Fibroblast of lung (primary cell): ENCODE data around the gene AGAP2. TPM values are rescaled to one million over a fixed set of nuclear protein-coding genes. Genes with fewer than 3 reads are reported as not detected.

Source experiments
- DNase-seq, 2 donors: peaks; one replicate each; pipeline versions ENCODE4 v3.0.0 to v3.0.0-alpha.2; 2010; ENCODE audit warnings: low read depth in 2 of 2
- H2AFZ ChIP-seq: 2 replicates; pipeline ENCODE4 v1.5.1; 2012; ENCODE audit warnings: low read length, control low read depth, inconsistent platforms
- H3K27ac ChIP-seq: 2 replicates; pipeline ENCODE4 v1.5.1; 2011; ENCODE audit warnings: low read length, control low read depth; ENCODE audit not compliant: insufficient read depth
- H3K27me3 ChIP-seq: 2 replicates; pipeline ENCODE4 v1.5.1; 2011; ENCODE audit warnings: mild to moderate bottlenecking, low read length; ENCODE audit not compliant: control insufficient read depth, insufficient read depth
- H3K36me3 ChIP-seq: 2 replicates; pipeline ENCODE4 v1.5.1; 2011; ENCODE audit warnings: low read length; ENCODE audit not compliant: control insufficient read depth, insufficient read depth
- H3K4me1 ChIP-seq: 2 replicates; pipeline ENCODE4 v1.5.1; 2011; ENCODE audit warnings: low read length; ENCODE audit not compliant: control insufficient read depth, insufficient read depth; ENCODE audit errors: extremely low read depth
- H3K4me2 ChIP-seq: 2 replicates; pipeline ENCODE4 v1.5.1; 2011; ENCODE audit warnings: low read length, control low read depth; ENCODE audit not compliant: insufficient read depth; ENCODE audit errors: extremely low read depth
- H3K4me3 ChIP-seq, 4 experiments: fragments of 200-600 bp in 1 of 4; sonication (generic) in 1 of 4; replicated peaks in 1 of 4; 2 replicates each; pipeline ENCODE4 v1.5.1; 2011 to 2016; ENCODE audit warnings: low read length in 4 of 4, low read depth in 3 of 4, mild to moderate bottlenecking in 3 of 4, control low read depth in 2 of 4, inconsistent platforms in 1 of 4, mixed read lengths in 1 of 4; ENCODE audit not compliant: insufficient read depth in 1 of 4; ENCODE audit errors: control extremely low read depth in 1 of 4
- H3K79me2 ChIP-seq: 2 replicates; pipeline ENCODE4 v1.5.1; 2012; ENCODE audit warnings: mild to moderate bottlenecking, low read length, inconsistent platforms; ENCODE audit not compliant: control insufficient read depth, insufficient read depth
- H3K9ac ChIP-seq: 2 replicates; pipeline ENCODE4 v1.5.1; 2011; ENCODE audit warnings: mild to moderate bottlenecking, low read length, control low read depth; ENCODE audit not compliant: insufficient read depth
- H3K9me3 ChIP-seq: 2 replicates; pipeline ENCODE4 v1.5.1; 2012; ENCODE audit warnings: low read depth, low read length; ENCODE audit not compliant: control insufficient read depth, insufficient read depth
- H4K20me1 ChIP-seq: 2 replicates; pipeline ENCODE4 v1.5.1; 2011; ENCODE audit warnings: low read length; ENCODE audit not compliant: control insufficient read depth, insufficient read depth; ENCODE audit errors: extremely low read depth
- EZH2 ChIP-seq: IDR thresholded peaks from 2 replicates; pipeline ENCODE4 v1.5.1; 2012; ENCODE audit warnings: low read length, control low read depth, mild to moderate bottlenecking; ENCODE audit errors: missing control alignments
- polyA plus RNA-seq, 2 donors: library from polyadenylated mRNA; depleted of rRNA in 1 of 2; stranded (reverse) in 1 of 2; unstranded in 1 of 2; fragments of >200 nt; gene quantifications; 2 replicates each; pipeline ENCODE4 v1.2.1, GENCODE V29; 2011 to 2012; ENCODE audit warnings: missing spikeins in 1 of 2
- total RNA-seq: library from RNA; depleted of rRNA; stranded (reverse); fragments of >200 nt; gene quantifications from 2 replicates; pipeline ENCODE4 v1.2.1, GENCODE V29; 2014
- TF ChIP-seq, protein P1 (sequence below), 2 donors: IDR thresholded peaks in 1 of 2; conservative IDR thresholded peaks in 1 of 2; 1 replicate in 1 of 2; 2 replicates in 1 of 2; pipeline ENCODE4 v1.5.1; 2011 to 2012; ENCODE audit warnings: low read length in 2 of 2, control low read depth in 1 of 2, inconsistent platforms in 1 of 2, low read depth in 1 of 2, mild to moderate bottlenecking in 1 of 2

Gene AGAP2
- total and polyA plus RNA-seq, 2 donors (not counting 1 experiment from before 2014, with no cell fraction given) = 0.05 to 0.17 TPM

- Histone ChIP-seq H3K4me2 (no peak overlapping the region), H3K27me3 (no peaks in the 10 kb centered on the region), H3K27ac (no peak overlapping the region), H3K9ac (no peak overlapping the region), H4K20me1 (no peaks in the 10 kb centered on the region), H3K4me1 (no peaks in the 10 kb centered on the region), H3K4me3 (no peak overlapping the region), H3K79me2 (no peaks in the 10 kb centered on the region), H3K9me3 (no peaks in the 10 kb centered on the region), H2AFZ (no peak overlapping the region), H3K36me3 (peaks cover 15% of the 10 kb centered on the region)
- no peak for TF ChIP-seq EZH2
- TF ChIP-seq, protein P1, sequence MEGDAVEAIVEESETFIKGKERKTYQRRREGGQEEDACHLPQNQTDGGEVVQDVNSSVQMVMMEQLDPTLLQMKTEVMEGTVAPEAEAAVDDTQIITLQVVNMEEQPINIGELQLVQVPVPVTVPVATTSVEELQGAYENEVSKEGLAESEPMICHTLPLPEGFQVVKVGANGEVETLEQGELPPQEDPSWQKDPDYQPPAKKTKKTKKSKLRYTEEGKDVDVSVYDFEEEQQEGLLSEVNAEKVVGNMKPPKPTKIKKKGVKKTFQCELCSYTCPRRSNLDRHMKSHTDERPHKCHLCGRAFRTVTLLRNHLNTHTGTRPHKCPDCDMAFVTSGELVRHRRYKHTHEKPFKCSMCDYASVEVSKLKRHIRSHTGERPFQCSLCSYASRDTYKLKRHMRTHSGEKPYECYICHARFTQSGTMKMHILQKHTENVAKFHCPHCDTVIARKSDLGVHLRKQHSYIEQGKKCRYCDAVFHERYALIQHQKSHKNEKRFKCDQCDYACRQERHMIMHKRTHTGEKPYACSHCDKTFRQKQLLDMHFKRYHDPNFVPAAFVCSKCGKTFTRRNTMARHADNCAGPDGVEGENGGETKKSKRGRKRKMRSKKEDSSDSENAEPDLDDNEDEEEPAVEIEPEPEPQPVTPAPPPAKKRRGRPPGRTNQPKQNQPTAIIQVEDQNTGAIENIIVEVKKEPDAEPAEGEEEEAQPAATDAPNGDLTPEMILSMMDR (conservative IDR thresholded peaks at IDR 0.05 in 1 of 2, IDR thresholded peaks at IDR 0.05 in 1 of 2; ENCODE audit: low read depth in 1 of 2, low read length in 2 of 2) = no peak
- DNase-seq = no peak
These were observed 19.7 kb downstream of the AGAP2 start for GRCh38 chr12:57718641-57719528.

GRCh38 chr12:57717846-57718640 is 20.5 kb downstream of the AGAP2 start:
- H4K20me1 ChIP-seq = no peaks in the 10 kb centered on the region

GRCh38 chr12:57717131-57717530 is 21.4 kb downstream of the AGAP2 start:
- no peak overlapping the region for H3K9ac ChIP-seq
- no peak overlapping the region for H2AFZ ChIP-seq
- no peaks in the 10 kb centered on the region for H3K79me2 ChIP-seq
- H3K4me2 ChIP-seq = no peak overlapping the region
- H3K9me3 ChIP-seq = no peaks in the 10 kb centered on the region
- H3K27me3 ChIP-seq = no peaks in the 10 kb centered on the region
- H3K36me3 ChIP-seq = peaks cover 15% of the 10 kb centered on the region
- no peak for DNase-seq
- H3K4me3 ChIP-seq = no peak overlapping the region
- no peaks in the 10 kb centered on the region for H4K20me1 ChIP-seq
- H3K27ac ChIP-seq = no peak overlapping the region
- TF ChIP-seq, protein P1 (conservative IDR thresholded peaks at IDR 0.05 in 1 of 2, IDR thresholded peaks at IDR 0.05 in 1 of 2; ENCODE audit: low read depth in 1 of 2, low read length in 2 of 2) = no peak
- TF ChIP-seq EZH2 = no peak
- no peaks in the 10 kb centered on the region for H3K4me1 ChIP-seq

More at GRCh38 chr12:57717846-57718640, 20.5 kb downstream of the AGAP2 start:
- Histone ChIP-seq H3K9ac (no peak overlapping the region), H2AFZ (no peak overlapping the region), H3K27ac (no peak overlapping the region), H3K27me3 (no peaks in the 10 kb centered on the region), H3K4me3 (no peak overlapping the region), H3K4me1 (no peaks in the 10 kb centered on the region), H3K36me3 (peaks cover 15% of the 10 kb centered on the region), H3K79me2 (no peaks in the 10 kb centered on the region), H3K4me2 (no peak overlapping the region), H3K9me3 (no peaks in the 10 kb centered on the region)
- TF ChIP-seq, protein P1 (conservative IDR thresholded peaks at IDR 0.05 in 1 of 2, IDR thresholded peaks at IDR 0.05 in 1 of 2; ENCODE audit: low read depth in 1 of 2, low read length in 2 of 2) = no peak
- no peak for TF ChIP-seq EZH2
- no peak for DNase-seq
